8988T (cell line): Measurements from ENCODE around the gene NCBP3.
"Not testable (repeated sequence)": the region's sequence is repeated elsewhere in the genome, so short reads cannot be mapped to it uniquely, and the experiment has no call there.

ENCODE experiments used
- DNase-seq: peaks from one replicate; pipeline ENCODE4 v3.0.0; 2011

Gene NCBP3

DNA sequence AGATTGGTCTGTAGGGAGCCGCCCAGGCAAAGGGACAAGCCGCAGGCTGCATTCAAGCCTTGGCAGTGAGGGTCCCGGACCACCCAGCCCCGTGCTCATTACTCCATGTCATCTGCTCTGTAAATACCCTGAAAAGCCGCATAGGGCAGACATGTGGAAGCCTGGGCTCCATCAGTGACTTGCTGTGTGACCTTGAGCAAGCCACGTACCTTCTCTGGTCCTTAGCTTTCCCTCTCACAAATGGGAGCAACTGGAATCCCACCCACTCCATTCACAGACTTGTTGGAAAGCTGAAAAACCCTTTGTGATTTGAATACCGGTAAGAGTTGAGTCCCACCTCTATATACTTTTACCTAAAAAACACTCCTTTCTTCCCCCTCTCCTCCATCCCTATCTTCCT is 34.9 kb upstream of the NCBP3 start:
- DNase-seq = no peak

GRCh38 chr17:3879591-3880417 is 33.8 kb upstream of the NCBP3 start:
- no peak for DNase-seq

- DNase-seq = no peak
Observed at GRCh38 chr17:3879186-3879585, 33.1 kb upstream of the NCBP3 start.

- no peak for DNase-seq
Observed at GRCh38 chr17:3877220-3877619, 31.2 kb upstream of the NCBP3 start.

DNA sequence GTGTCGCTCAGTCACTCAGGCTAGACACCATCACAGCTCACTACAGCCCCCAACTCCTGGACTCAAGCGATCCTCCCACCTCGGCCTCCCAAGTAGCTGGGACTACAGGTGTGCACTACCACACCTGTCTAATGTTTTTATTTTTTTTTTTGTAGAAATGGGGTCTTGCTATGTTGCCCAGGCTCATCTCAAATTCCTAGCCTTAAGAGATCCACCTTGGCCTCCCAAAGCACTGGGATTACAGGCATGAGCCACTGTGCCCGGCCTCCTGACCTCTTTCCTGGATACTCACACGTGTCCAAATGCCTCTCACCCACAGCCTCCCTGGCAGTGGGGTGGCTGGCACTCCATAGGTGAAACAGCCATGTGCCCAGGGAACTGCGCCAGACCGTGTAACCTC is 29.3 kb upstream of the NCBP3 start:
- DNase-seq = no peak

DNA sequence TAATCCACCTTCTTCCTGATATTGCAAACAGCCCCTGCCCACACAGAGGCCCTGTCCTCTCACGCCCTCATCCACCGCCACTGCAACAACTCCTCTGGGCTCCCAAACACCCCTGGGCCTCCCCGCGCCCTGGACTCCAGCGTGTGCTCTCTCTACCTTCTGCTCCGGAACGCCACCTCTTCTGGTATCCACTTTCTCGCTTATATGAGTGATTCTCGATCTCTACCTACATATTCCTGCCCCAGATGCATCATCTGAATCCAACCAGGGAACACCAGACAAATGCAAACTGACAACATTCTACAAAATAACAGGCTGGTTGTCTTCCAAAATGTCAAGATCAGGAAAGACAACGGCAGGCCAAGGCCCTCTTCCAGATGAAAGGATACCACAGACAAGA is 27.8 kb upstream of the NCBP3 start:
- no peak for DNase-seq

DNA sequence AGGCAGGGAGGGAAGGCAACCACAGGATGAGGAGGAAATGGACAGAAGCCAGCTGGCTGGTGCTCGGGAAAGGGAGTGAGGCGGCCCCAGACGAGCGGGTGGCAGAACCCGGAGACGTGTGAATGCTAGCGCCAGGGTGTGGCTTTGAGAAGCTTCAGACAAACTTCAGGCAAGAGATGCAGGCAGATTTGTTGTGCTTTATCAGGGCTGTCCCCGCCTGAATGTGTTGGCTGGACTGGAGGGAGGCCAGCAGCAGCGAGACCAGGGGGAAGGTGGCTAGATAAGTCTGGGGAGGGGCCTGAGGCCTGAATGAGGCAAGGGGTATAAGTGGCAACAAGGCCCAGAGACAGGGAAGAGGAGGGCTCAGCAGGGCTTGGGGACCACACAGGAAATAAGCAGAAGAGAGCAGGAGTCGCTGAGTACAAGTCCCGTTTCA is 24.8 kb upstream of the NCBP3 start:
- DNase-seq = no peak

DNA sequence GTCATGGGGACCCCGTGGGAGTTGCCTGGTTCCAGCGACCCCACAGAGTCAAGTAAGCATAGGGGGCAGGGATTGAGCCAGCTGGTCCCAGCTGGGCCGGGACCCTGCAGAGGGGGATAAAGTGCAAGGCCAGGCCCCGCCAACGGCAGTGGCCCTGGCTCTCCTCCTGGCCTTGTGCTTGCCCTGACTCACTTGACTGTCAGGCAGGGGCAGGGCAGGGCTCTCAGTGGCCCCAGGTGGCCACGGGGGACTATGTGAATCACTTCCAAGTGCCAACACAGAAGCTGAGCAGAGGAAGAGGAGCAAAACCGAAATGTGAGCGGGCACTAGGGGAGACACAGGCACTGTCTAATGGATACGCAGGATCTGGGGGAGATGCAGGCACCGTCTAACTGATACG is 21.6 kb upstream of the NCBP3 start:
- no peak for DNase-seq

DNA sequence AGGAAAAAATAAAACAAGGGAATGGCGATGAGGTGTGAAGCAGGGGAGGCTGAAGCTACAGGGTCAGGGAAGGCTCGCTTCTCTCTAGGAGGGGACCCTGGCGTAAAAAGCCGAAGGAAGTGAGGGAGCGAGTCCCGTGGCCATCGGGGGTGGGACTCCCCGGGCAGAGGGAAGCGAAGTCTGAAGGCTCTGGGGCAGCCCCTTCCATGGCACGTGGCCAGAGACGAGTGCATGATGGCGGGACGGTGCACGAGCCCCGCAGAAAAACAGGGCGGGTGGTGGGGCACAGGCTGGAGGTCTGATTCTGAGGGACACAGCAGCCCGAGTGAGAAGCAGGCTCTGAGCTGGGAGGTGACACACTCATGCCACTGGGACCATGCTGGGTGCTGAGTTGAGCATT is 21.1 kb upstream of the NCBP3 start:
- DNase-seq = no peak

GRCh38 chr17:3866276-3866675 is 20.2 kb upstream of the NCBP3 start:
- no peak for DNase-seq

- no peak for DNase-seq
Observed at GRCh38 chr17:3865176-3865575, 19.1 kb upstream of the NCBP3 start.

- DNase-seq = no peak
Observed at GRCh38 chr17:3864534-3864933, 18.5 kb upstream of the NCBP3 start.

- DNase-seq = no peak
Observed at GRCh38 chr17:3861761-3862681, 16.0 kb upstream of the NCBP3 start.

DNA sequence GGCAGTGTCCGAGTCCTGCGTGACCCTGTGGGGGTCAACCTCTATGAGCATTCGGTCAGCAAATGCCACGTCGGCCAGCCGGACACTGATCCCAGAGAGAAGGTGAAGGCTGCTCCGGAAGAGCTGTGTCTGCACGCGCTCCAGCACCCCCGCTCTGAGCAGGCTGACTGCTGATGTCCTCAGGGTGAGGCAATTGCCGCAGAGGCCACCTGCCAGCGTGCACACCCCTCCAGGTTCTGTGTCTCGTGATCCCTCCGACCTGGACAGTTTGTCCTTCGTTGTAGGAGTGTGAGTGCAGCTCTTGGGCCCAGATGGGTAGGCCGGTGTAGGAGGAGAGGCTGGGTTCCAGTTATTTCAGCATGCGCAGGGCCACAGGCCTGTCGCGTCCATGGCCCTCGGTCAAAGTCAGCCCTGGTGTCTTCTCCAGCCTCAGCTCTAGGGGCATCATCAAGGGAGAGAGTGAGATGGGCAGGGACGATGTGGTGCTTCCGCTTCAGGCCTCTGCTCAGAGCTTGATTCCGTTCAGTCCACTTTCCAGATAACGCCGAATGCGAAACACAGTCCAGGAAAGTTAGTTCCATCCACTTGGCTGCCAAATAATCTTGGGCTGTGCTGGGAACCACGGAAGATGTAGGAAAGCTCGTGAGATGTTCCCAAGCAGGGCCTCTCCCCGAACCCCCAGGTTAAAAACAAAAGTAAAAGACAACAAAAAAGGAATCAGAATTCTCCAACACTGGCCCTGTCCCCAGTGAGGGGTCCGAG is 15.1 kb upstream of the NCBP3 start:
- no peak for DNase-seq

- DNase-seq = no peak
Observed at GRCh38 chr17:3859940-3860339, 13.9 kb upstream of the NCBP3 start.

DNA sequence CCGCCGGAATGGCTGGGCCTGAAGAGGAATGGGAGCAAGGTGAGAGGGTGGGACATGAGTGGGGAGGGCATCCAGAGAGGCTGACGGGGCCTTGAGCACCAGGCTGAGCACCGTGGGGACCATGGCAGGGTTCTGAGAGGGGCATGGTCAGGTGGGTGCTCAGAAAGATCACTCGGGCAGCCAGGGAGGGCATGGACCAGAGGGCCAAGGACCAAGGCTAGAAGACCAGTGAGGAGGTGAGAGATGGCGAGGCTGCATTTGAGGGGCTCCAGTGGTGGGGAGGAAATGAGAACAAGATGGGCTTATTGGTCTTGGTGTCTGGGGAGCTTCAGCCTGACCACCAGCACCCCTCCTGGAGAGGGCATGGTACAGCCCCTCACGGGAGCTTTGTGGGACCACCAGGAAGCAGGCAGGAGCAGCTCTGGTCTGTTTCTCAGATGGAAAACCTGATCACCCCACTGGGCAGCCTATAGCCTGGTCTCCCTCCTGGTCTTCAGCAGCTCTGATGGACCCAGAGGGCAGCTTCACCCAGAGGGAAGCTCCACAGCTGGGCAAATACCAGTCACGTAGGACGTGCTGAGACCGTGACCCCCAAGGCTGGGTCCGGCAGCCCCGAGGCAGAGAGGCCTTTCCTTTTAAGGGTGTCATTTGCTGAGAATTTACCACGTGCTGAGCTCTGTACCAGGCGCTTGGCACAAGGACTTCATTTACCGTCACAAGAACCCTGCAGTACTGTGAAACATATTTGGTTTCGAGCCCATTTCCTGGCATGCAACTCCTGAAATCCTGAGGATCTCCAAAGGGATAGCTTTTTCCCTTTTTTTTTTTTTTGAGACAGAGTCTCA is 11.4 kb upstream of the NCBP3 start:
- DNase-seq = no peak

GRCh38 chr17:3854204-3854603 is 8.2 kb upstream of the NCBP3 start:
- not testable (repeated sequence) for DNase-seq

DNA sequence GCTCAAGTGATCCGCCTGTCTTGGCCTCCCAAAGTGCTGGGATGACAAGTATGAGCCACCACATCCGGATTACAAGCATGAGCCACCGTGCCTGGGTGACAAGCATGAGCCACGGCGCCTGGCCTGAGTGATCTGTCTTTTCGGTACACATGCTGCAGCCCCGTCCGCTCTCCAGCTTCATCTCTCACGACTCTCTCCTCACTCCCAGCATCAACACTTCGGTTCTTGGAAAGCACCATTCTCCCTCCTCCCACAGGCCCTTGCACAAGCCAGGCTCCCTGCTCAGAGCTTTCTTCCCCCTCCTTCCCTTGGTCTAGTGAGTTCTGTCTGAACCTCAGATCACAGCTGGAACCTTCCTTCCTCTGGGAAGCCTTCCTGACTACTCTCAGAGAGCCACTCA is 6.5 kb upstream of the NCBP3 start:
- no peak for DNase-seq

GRCh38 chr17:3851461-3852100 is 5.5 kb upstream of the NCBP3 start:
- DNase-seq = no peak

GRCh38 chr17:3848229-3848835 is 2.3 kb upstream of the NCBP3 start:
- DNase-seq = no peak

GRCh38 chr17:3847165-3847670 is 1.2 kb upstream of the NCBP3 start:
- DNase-seq = no peak
